GM19463 (cell line): ENCODE measurements around the gene SUPT3H.

Source experiments
- ATAC-seq: cut with Tn5 transposase; IDR thresholded peaks from one replicate; pipeline ENCODE4 v1.9.1; 2021; ENCODE audit warnings: mild to moderate bottlenecking, moderate library complexity; ENCODE audit not compliant: unreplicated experiment

SUPT3H gene

DNA sequence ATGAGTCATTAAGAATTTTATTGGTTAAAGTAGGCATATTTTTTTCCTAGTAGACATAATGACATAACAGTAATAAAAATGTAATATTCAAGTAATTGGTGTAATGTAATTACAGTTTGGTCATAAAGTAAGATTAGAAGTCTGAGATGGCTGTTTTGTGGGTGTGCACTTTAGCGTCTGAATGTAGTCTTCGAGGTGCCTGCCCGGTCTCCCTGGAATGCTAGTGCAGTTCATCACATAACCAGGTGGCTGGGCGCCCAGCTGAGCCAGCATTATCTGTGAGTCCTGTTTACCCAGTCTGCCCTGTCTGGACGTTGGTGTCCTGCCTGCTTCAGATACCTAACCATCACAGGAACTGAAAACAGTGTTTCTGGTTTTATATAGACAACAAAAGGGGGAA, 571.1 kb downstream of the SUPT3H start:
- no peak for ATAC-seq

DNA sequence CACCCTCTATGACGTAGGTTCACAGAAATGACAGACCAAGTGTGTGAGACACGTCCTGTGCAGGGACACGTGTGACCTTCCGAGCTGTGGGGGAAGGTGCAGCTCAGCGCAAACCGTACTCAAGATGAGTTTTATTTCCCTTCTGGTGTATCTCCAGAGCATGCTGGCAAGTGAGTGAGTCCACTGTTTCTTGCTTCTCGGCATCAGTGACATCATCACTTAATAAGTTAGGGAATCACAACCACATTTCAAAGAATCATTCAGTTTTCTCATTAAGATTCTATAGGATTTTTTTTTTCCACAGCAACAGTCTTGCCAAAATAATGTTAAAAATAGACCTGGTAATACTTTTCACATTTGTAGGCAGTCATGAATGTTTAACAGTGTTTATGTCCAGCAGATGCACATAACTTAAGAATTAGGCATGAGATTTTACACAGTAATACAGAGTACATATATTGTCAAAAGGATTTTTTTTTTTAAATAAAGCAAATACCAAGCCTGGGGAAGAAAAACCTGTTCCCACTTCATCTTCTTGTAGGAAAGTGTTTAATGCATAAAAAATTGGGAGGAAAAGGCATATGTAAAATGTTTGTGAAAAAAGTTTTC, 572.4 kb downstream of the SUPT3H start:
- ATAC-seq = no peak

- no peak for ATAC-seq
These were observed 573.1 kb downstream of the SUPT3H start for GRCh38 chr6:44804546-44805159.

- no peak for ATAC-seq
These were observed 573.7 kb downstream of the SUPT3H start for GRCh38 chr6:44804016-44804415.

- ATAC-seq = no peak
These were observed 576.7 kb downstream of the SUPT3H start for GRCh38 chr6:44800784-44801592.

DNA sequence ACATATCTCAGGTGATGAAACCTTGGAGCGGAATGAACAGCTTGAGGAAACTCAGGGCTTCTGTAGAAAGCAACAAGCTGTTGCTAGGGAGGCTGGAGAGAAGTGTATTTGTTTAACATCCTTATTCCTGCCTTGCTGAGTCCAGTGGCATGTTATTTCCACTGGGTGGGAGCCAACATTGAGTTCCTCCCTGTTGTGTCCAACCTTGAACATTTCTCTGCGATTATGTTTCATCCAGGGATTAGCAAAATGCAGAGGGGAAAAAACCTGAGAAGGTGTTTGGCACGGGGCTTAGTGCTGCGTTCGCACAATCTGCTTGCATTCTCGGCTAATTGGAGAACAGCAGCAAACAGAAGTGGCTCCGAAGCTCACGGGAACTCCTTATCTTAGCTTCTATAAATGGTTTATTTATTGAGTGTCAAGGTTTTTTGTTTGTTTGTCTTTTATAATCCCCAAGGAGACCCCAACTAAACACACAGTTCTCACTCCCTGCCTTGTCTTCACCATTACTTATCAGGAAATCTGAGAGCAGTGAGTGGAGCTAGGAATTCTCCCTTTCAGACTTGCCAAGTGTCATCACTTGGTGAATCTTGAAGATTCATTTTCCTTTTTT, 577.5 kb downstream of the SUPT3H start:
- no peak for ATAC-seq

GRCh38 chr6:44797746-44798145, 580.0 kb downstream of the SUPT3H start:
- ATAC-seq = no peak

- ATAC-seq = no peak
These were observed 582.4 kb downstream of the SUPT3H start for GRCh38 chr6:44795326-44795725.

- ATAC-seq = no peak
These were observed 587.9 kb downstream of the SUPT3H start for GRCh38 chr6:44789806-44790205.

DNA sequence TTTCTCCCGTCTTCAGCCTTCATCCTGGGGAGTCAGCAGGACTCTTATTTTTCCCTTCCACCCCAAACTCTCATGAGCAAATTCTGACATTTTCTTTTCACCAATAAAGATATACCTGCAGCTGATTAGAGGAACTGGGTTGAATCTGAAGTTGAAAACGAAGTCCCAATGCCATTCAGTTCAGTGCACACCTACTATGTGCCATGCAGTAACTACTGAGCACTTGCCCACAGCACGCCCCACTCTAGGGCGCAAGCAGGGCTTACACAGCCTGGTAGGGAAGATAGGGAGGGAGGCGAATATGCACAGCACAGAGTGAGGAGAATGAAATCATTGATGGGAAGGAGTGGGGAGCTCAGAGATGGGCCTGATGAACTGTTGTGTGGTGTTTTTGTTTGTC, 588.7 kb downstream of the SUPT3H start:
- ATAC-seq = no peak

DNA sequence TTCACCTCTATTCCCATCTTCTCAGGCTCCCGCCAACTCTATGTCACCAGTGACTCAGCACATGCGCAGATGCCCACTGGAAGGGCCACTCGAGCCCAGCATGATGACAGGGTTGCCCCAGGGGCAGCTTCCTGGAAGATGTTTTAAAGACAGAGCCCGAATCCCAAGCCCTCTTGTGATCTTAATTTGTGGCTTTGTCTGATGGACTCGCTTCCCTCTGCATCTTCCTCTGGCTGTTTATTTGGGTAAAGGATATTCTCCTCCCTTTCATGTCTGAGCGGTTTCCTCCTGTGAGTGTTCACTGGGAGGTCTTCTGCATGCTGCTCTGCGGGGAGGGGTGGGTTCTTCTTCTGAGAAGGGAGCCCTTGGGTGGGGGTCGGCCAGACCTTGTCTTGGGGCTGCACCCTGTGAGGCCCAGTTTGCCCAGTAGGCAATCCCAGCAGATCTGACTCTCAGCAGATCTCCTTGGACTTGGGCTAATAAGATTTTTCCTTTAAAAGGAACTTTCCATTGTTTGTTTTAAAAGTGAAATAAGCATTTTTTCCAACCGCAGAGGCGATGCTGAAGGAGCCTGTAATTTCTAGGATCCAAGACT, 589.2 kb downstream of the SUPT3H start:
- ATAC-seq = no peak

DNA sequence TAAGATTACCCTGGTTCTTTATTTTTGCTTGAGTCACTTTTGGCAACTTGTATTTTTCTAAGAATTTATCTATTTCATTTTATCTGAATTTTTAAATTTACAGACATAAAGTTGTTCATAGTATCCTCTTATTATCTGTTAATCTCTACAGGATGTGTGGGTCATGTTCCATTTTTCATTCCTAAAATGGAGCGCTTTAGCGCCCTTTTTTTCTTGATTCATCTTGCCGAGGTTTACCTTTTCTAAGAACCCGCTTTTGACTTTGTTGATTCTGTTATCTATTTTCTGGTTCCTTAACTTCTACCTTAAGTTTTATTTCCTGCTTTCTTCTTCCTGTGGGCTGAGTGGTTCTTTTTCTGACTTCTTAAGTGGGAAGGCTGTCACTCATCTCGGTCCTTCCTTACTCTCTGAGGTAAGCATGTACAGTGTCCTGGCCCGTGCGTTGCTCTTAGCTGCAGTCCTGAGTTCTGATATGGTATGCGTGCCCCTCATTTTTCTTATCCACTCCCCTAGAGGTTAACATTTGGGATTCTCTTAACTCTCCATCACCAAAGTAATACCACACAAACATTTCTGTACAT, 590.4 kb downstream of the SUPT3H start:
- no peak for ATAC-seq

DNA sequence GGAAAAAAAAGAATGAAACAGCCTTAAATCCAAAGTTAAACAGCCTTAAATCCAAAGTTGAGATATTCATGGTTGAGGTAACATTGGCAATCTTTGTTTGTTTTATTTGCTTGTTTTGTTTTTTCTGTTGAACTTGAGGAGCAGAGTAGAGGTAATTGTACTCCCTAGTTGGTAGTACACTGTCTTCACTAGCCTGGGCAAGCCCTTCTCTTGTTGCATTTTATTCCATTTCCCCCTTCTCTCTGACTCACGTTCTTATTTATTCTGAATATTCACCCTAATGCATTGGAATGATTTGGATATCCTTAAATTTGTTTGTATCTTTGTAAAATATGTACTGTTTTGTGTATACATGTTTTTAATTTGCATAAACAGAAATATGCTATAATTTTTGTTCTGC, 592.6 kb downstream of the SUPT3H start:
- no peak for ATAC-seq

DNA sequence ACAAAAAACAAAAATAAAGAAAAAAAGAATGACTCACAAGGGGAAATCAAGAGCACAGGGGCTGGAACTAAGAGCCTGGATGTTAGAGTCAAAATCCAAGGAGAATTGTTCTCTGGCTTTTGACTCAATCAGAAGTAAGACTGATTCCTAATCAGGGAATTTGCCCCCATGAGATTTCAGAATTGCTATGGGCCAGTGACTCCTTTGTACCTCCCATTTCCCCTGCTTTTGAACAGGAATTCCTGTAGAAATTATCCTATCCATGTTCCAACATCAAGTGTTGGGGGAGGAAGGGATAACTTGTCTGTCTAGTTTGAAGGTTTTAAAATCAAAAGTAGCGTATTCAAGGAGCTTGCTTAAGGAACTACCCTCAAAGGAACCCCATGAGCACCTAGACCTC, 593.5 kb downstream of the SUPT3H start:
- no peak for ATAC-seq

DNA sequence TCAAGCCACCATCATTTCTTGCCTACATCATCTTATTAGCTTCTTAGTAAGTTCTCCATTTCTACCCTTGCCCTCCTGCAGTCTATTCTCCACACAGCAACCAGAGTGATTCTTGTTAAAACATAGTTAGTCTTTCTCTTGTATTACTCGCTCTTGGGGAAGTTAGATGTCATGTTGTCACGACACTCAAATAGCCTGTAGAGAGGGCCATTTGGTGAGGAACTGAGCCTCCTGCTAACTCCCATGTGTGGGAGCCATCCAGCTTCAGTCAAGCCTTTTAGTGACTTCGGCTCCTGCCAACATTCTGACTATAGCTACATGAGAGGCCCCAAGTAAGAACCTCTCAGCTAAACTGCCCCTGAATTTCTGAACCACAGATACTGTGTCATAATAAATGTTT, 594.8 kb downstream of the SUPT3H start:
- no peak for ATAC-seq

- ATAC-seq = no peak
These were observed 595.7 kb downstream of the SUPT3H start for GRCh38 chr6:44781912-44782597.

- ATAC-seq = no peak
These were observed 597.6 kb downstream of the SUPT3H start for GRCh38 chr6:44780161-44780560.

GRCh38 chr6:44779130-44779826, 598.5 kb downstream of the SUPT3H start:
- peak; percentile 77 for ATAC-seq
